PC-3 (cell line): ENCODE measurements around the gene FARP1. TPM values are rescaled to one million over a fixed set of nuclear protein-coding genes. Genes with fewer than 3 reads are reported as not detected.

Experiments
- ATAC-seq: fragments of 200-7000 bp; cut with Tn5 transposase; 2 replicates; pipeline ENCODE4 v1.9.1; 2020; ENCODE audit warnings: mild to moderate bottlenecking, moderate library complexity
- BruUV-seq: library from RNA; stranded (reverse); fragments of 400-500 nt; replicated peaks from 2 replicates; lab custom pipeline; 2021; lab: Mats Ljungman, UMichigan
- CTCF ChIA-PET: fragments of 300-600 bp; sonication (Branson Sonifier 250); formaldehyde crosslinking; loops from one replicate; lab custom pipeline; 2022; ENCODE audit warnings: antibody characterized with exemption; lab: Charles Lee
- POLR2A ChIA-PET: fragments of 300-600 bp; sonication (Branson Sonifier 250); formaldehyde crosslinking; loops from one replicate; lab custom pipeline; 2022; ENCODE audit warnings: antibody characterized with exemption; ENCODE audit not compliant: unreplicated experiment; lab: Charles Lee
- DNase-seq: peaks from one replicate; pipeline ENCODE4 v3.0.0-alpha.2; 2015
- H2AFZ ChIP-seq: fragments of 300-600 bp; sonication (generic); 2 replicates; pipeline ENCODE4 v1.6.0; 2016; ENCODE audit warnings: antibody characterized with exemption, low read length
- H3F3A ChIP-seq: fragments of 300-600 bp; sonication (generic); one replicate; pipeline ENCODE4 v1.6.0; 2017; ENCODE audit warnings: antibody characterized with exemption, low read length, control low read depth, mild to moderate bottlenecking; ENCODE audit not compliant: unreplicated experiment
- H3K27ac ChIP-seq: fragments of 300-600 bp; sonication (generic); 2 replicates; pipeline ENCODE4 v1.5.1; 2016; ENCODE audit warnings: mild to moderate bottlenecking, low read length
- H3K27me3 ChIP-seq: fragments of 300-600 bp; sonication (generic); 2 replicates; pipeline ENCODE4 v1.6.1; 2016; ENCODE audit warnings: low read length, mixed read lengths
- H3K36me3 ChIP-seq: fragments of 300-600 bp; sonication (generic); 2 replicates; pipeline ENCODE4 v1.6.1; 2016; ENCODE audit warnings: low read depth, mixed run types, low read length, mixed read lengths
- H3K4me1 ChIP-seq: fragments of 300-600 bp; sonication (generic); 2 replicates; pipeline ENCODE4 v1.5.1; 2016; ENCODE audit warnings: low read length; ENCODE audit not compliant: insufficient read depth
- H3K4me2 ChIP-seq: fragments of 300-600 bp; sonication (generic); 2 replicates; pipeline ENCODE4 v1.6.0; 2016; ENCODE audit warnings: low read length
- H3K4me3 ChIP-seq: fragments of 300-600 bp; sonication (generic); 2 replicates; pipeline ENCODE4 v1.5.1; 2016; ENCODE audit warnings: mild to moderate bottlenecking, low read length, mixed read lengths
- H3K79me2 ChIP-seq: fragments of 300-600 bp; sonication (generic); 2 replicates; pipeline ENCODE4 v1.6.1; 2017; ENCODE audit warnings: low read length, mixed read lengths
- H3K9ac ChIP-seq: fragments of 300-600 bp; sonication (generic); 2 replicates; pipeline ENCODE4 v1.6.0; 2016; ENCODE audit warnings: mild to moderate bottlenecking, low read length
- H3K9me2 ChIP-seq: fragments of 300-600 bp; sonication (generic); replicated peaks from 2 replicates; pipeline ENCODE4 v1.6.1; 2016; ENCODE audit warnings: mixed run types, low read length, mixed read lengths
- H3K9me3 ChIP-seq: fragments of 300-600 bp; sonication (generic); 2 replicates; pipeline ENCODE4 v1.6.1; 2016; ENCODE audit warnings: low read length, mixed read lengths
- H4K20me1 ChIP-seq: fragments of 300-600 bp; sonication (generic); 2 replicates; pipeline ENCODE4 v1.6.1; 2016; ENCODE audit warnings: low read length, mixed read lengths
- CTCF ChIP-seq: fragments of 300-600 bp; sonication (generic); conservative IDR thresholded peaks from 2 replicates; pipeline ENCODE4 v1.5.1; 2017; ENCODE audit warnings: antibody characterized with exemption, low read depth, mild to moderate bottlenecking, low read length
- EZH2 ChIP-seq: fragments of 300-600 bp; sonication (generic); IDR thresholded peaks from one replicate; pipeline ENCODE4 v1.6.1; 2017; ENCODE audit warnings: antibody characterized with exemption, mild to moderate bottlenecking, low read length; ENCODE audit not compliant: unreplicated experiment
- EZH2phosphoT487 ChIP-seq: fragments of 300-600 bp; sonication (generic); IDR thresholded peaks from 2 replicates; pipeline ENCODE4 v1.6.1; 2018; ENCODE audit warnings: mild to moderate bottlenecking, antibody characterized with exemption, low read length, borderline replicate concordance
- intact Hi-C: fragments of 100-400 bp; cut with micrococcal nuclease; formaldehyde crosslinking; loops from 2 replicates; pipeline ENCODE4 v1.9.0; 2023
- total RNA-seq: library from RNA; depleted of rRNA; stranded (reverse); fragments of >200 nt; gene quantifications from 2 replicates; pipeline ENCODE4 v1.2.3, GENCODE V29; 2014

Gene FARP1
- total RNA-seq, 1 experiment from 2014 or later = 18.2 TPM

- H3F3A ChIP-seq = no peaks in the 10 kb centered on the region
- H3K4me1 ChIP-seq = 0 out of 2 replicates have a peak, but pooled peaks cover 3% of the 10 kb centered on the region
- no peak for DNase-seq
- no peaks in the 10 kb centered on the region; the same call in none of the 2 replicates for H3K36me3 ChIP-seq
- no peak overlapping the region for H3K27ac ChIP-seq
- no TSS peak for BruUV-seq
- TF ChIP-seq CTCF = no peak
- no peak for TF ChIP-seq EZH2
- no peak for TF ChIP-seq EZH2phosphoT487
- H3K79me2 ChIP-seq = 0 out of 2 replicates have a peak, but pooled peaks cover 3% of the 10 kb centered on the region
- H3K4me2 ChIP-seq = no peak overlapping the region
- H3K9me3 ChIP-seq = no peaks in the 10 kb centered on the region
- H4K20me1 ChIP-seq = no peaks in the 10 kb centered on the region
- no peak overlapping the region for H3K4me3 ChIP-seq
- ChIA-PET CTCF (no interaction called here), POLR2A (no interaction called here)
- no peak overlapping the region for H3K9ac ChIP-seq
- no peaks in the 10 kb centered on the region for H3K9me2 ChIP-seq
- no peaks in the 10 kb centered on the region for H3K27me3 ChIP-seq
- H2AFZ ChIP-seq = no peak overlapping the region
- ATAC-seq = no peak
- intact Hi-C loops = no loop called here
Measured at GRCh38 chr13:98204546-98204945, 61.7 kb downstream of the FARP1 start.

- H3K4me2 ChIP-seq = no peak overlapping the region
- ChIA-PET POLR2A (no interaction called here), CTCF (no interaction called here)
- BruUV-seq = no TSS peak
- H3K9me3 ChIP-seq = no peaks in the 10 kb centered on the region
- H3K9ac ChIP-seq = no peak overlapping the region
- intact Hi-C loops = no loop called here
- peaks cover 8% of the 10 kb centered on the region; the same call in 1 of the 2 replicates for H3K4me1 ChIP-seq
- DNase-seq (no peak), ATAC-seq (no peak)
- H3K36me3 ChIP-seq = no peaks in the 10 kb centered on the region; the same call in none of the 2 replicates
- H2AFZ ChIP-seq = no peak overlapping the region
- H3K79me2 ChIP-seq = peaks cover 14% of the 10 kb centered on the region; the same call in 1 of the 2 replicates
- no peak overlapping the region for H3K4me3 ChIP-seq
- no peaks in the 10 kb centered on the region for H3F3A ChIP-seq
- H3K27ac ChIP-seq = no peak overlapping the region
- TF ChIP-seq EZH2phosphoT487 (no peak), EZH2 (no peak), CTCF (no peak)
- H3K9me2 ChIP-seq = no peaks in the 10 kb centered on the region
- no peaks in the 10 kb centered on the region for H3K27me3 ChIP-seq
- no peaks in the 10 kb centered on the region for H4K20me1 ChIP-seq
Measured at GRCh38 chr13:98206946-98207345, 64.1 kb downstream of the FARP1 start.

GRCh38 chr13:98207416-98207815 lies 64.5 kb downstream of the FARP1 start:
- CTCF ChIA-PET = no interaction called here
- H3K9ac ChIP-seq = no peak overlapping the region
- H3K36me3 ChIP-seq = no peaks in the 10 kb centered on the region; the same call in none of the 2 replicates
- BruUV-seq = no TSS peak
- no peak for ATAC-seq
- no peak overlapping the region for H3K27ac ChIP-seq
- no peaks in the 10 kb centered on the region for H3K27me3 ChIP-seq
- no peak for DNase-seq
- no peaks in the 10 kb centered on the region for H3K9me3 ChIP-seq
- no peaks in the 10 kb centered on the region for H3K9me2 ChIP-seq
- H3K79me2 ChIP-seq = peaks cover 14% of the 10 kb centered on the region; the same call in 1 of the 2 replicates
- intact Hi-C loops = no loop called here
- no peak overlapping the region for H3K4me2 ChIP-seq
- H4K20me1 ChIP-seq = no peaks in the 10 kb centered on the region
- POLR2A ChIA-PET = no interaction called here
- H3F3A ChIP-seq = no peaks in the 10 kb centered on the region
- no peak for TF ChIP-seq EZH2
- no peak for TF ChIP-seq CTCF
- no peak for TF ChIP-seq EZH2phosphoT487
- H3K4me1 ChIP-seq = peaks cover 10% of the 10 kb centered on the region; the same call in 1 of the 2 replicates
- no peak overlapping the region for H2AFZ ChIP-seq
- H3K4me3 ChIP-seq = no peak overlapping the region
